ENCODE measurements around the gene RHOH.

The RHOH gene

GRCh38 chr4:40204507-40205258 lies 7.9 kb downstream of the RHOH start:
- no peaks in the 10 kb centered on the region for H3K4me1 ChIP-seq (ENCODE audit: control insufficient read depth, insufficient read depth, low read length)
- TF ChIP-seq ZFP3 (tag by site-specific recombination; IDR thresholded peaks at IDR 0.05; ENCODE audit: low read depth) = no peak
- peak; percentile 46; the same call in 1 of the 2 replicates for TF ChIP-seq ZBTB17 (tag by site-specific recombination; IDR thresholded peaks at IDR 0.05)
- no peaks in the 10 kb centered on the region for H3K9me3 ChIP-seq (ENCODE audit: control insufficient read depth, insufficient read depth, low read depth, low read length)
- no peak overlapping the region for H3K4me3 ChIP-seq (ENCODE audit: low read depth, low read length)
- ChIA-PET CTCF (interaction anchor here (1.0 kb wide), 1 partner anchor 20 kb away, joined by 3 read pairs; no protein-coding TSS in a partner anchor), POLR2A (no interaction called here)
- no peak overlapping the region for H3K27ac ChIP-seq (ENCODE audit: extremely low read depth, low read depth, low read length)
- H3K36me3 ChIP-seq (ENCODE audit: control insufficient read depth in 2 of 2, insufficient read depth in 1 of 2, low read length in 2 of 2) = no peaks in the 10 kb centered on the region

DNA sequence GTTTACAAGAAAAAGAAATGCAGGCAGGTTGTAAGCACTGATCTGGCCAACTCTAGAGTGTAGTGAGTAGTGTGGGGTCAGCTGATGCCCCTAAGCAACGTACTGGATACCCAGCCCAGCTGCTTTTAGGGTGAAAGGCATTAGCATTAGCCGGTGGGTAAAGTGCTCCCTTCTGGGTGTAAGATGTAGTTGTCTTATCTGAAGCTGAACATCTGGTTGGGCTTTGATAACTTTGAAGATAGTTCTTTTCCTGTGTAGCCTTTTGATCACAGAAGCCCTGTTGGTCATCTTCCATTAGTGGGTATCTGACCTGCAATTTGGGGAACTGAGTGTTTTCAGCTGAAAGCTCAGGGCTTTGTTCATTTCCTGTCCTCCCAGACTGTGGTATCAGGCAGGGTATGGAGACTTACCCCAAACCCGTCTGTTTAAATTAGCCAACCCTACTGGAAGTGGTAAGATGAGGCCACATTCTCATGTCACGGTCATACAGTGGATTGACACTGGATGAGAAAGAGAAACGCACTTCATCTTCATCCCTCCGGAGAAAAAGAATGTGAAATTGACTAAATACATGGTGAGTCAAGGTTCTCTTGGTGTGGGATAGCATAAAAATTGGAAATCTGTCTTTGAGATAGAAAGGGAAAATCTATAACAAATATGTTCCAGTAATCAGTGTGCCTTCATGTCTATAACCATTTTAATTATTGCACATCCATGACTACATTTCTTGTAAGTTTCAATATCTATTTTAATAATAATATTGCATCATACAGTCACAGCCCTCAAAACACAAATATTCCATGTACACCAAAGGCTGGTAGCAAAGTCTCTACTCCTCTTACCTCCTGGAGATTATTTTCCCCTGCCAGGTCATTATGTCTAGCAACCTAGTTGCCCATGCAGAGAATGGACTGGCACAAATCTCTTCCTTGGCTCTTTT lies 8.7 kb downstream of the RHOH start:
- H3K36me3 ChIP-seq (ENCODE audit: control insufficient read depth in 2 of 2, insufficient read depth in 1 of 2, low read length in 2 of 2) = no peaks in the 10 kb centered on the region
- no peaks in the 10 kb centered on the region for H3K9me3 ChIP-seq (ENCODE audit: control insufficient read depth, insufficient read depth, low read depth, low read length)
- ChIA-PET POLR2A (no interaction called here), CTCF (no interaction called here)
- H3K27ac ChIP-seq (ENCODE audit: extremely low read depth, low read depth, low read length) = no peak overlapping the region
- TF ChIP-seq, protein P1, sequence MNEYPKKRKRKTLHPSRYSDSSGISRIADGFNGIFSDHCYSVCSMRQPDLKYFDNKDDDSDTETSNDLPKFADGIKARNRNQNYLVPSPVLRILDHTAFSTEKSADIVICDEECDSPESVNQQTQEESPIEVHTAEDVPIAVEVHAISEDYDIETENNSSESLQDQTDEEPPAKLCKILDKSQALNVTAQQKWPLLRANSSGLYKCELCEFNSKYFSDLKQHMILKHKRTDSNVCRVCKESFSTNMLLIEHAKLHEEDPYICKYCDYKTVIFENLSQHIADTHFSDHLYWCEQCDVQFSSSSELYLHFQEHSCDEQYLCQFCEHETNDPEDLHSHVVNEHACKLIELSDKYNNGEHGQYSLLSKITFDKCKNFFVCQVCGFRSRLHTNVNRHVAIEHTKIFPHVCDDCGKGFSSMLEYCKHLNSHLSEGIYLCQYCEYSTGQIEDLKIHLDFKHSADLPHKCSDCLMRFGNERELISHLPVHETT (tag by site-specific recombination; IDR thresholded peaks at IDR 0.05) = no peak
- TF ChIP-seq ZNF416 (tag by site-specific recombination; IDR thresholded peaks at IDR 0.05) (no peak), ZNF449 (tag by site-specific recombination; IDR thresholded peaks at IDR 0.05) (peak; percentile 55), SCRT1 (tag by site-specific recombination; IDR thresholded peaks at IDR 0.05; ENCODE audit: borderline replicate concordance) (no peak), ZNF510 (tag by site-specific recombination; IDR thresholded peaks at IDR 0.05; ENCODE audit: insufficient replicate concordance) (no peak)
- no peak overlapping the region for H3K4me3 ChIP-seq (ENCODE audit: low read depth, low read length)
- no peaks in the 10 kb centered on the region for H3K4me1 ChIP-seq (ENCODE audit: control insufficient read depth, insufficient read depth, low read length)

- Histone ChIP-seq H3K4me3 (ENCODE audit: low read depth, low read length) (no peak overlapping the region), H3K4me1 (ENCODE audit: control insufficient read depth, insufficient read depth, low read length) (no peaks in the 10 kb centered on the region), H3K36me3 (ENCODE audit: control insufficient read depth in 2 of 2, insufficient read depth in 1 of 2, low read length in 2 of 2) (no peaks in the 10 kb centered on the region), H3K27ac (ENCODE audit: extremely low read depth, low read depth, low read length) (no peak overlapping the region), H3K9me3 (ENCODE audit: control insufficient read depth, insufficient read depth, low read depth, low read length) (no peaks in the 10 kb centered on the region)
- POLR2A ChIA-PET = no interaction called here
- CTCF ChIA-PET = no interaction called here
- TF ChIP-seq REST (tag by site-specific recombination; IDR thresholded peaks at IDR 0.05) = no peak
- no peak for TF ChIP-seq ZBTB17 (tag by site-specific recombination; IDR thresholded peaks at IDR 0.05)
- no peak for TF ChIP-seq EGR2 (tag by site-specific recombination; IDR thresholded peaks at IDR 0.05; ENCODE audit: low read depth)
- no peak for TF ChIP-seq ZSCAN30 (tag by site-specific recombination; IDR thresholded peaks at IDR 0.05)
- TF ChIP-seq SP7 (tag by site-specific recombination; IDR thresholded peaks at IDR 0.05) = no peak
- no peak for TF ChIP-seq ZNF768 (tag by site-specific recombination; IDR thresholded peaks at IDR 0.05)
- no peak for TF ChIP-seq ZNF548 (tag by site-specific recombination; IDR thresholded peaks at IDR 0.05)
- no peak for TF ChIP-seq ZNF549 (tag by site-specific recombination; IDR thresholded peaks at IDR 0.05)
- no peak for TF ChIP-seq ZNF692 (tag by site-specific recombination; IDR thresholded peaks at IDR 0.05)
- TF ChIP-seq ZNF138 (tag by site-specific recombination; IDR thresholded peaks at IDR 0.05; ENCODE audit: borderline replicate concordance) = no peak
- TF ChIP-seq PRDM1 (tag by site-specific recombination; IDR thresholded peaks at IDR 0.05) = no peak
- no peak for TF ChIP-seq ZNF76 (tag by site-specific recombination; IDR thresholded peaks at IDR 0.05; ENCODE audit: borderline replicate concordance, low read depth)
- no peak for TF ChIP-seq ZNF544 (tag by site-specific recombination; IDR thresholded peaks at IDR 0.05)
Observed at GRCh38 chr4:40206426-40206825, 9.6 kb downstream of the RHOH start.
